ENCODE results near the gene ADPRH.

ADPRH gene

DNA sequence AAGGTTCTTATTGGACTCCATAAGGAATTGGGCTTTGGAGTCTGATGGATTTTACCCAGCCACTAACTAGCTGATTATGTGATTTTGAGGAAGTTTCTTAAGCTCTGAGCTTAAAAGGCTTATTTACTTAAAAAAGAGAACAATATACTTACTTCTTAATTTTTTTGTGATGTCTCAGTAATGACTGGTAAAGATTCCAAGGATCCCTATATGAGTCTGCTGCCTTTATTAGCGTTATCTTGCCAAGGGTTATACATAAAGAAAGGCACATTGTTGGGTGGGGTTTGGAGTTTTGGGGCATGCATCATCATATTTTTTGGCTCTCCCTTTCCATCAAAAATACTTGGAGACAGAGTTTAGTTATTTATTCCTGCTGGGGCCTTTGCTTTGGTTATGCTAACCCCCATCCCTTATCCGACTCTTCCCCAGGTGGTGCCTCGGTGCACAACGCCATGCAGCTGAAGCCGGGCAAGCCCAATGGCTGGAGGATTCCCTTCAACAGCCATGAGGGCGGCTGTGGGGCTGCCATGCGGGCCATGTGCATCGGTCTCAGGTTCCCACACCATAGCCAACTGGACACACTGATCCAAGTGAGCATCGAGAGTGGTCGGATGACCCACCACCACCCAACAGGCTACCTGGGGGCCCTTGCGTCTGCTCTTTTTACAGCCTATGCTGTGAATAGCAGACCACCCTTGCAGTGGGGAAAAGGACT is 6.7 kb downstream of the ADPRH start:
- DNase-seq: no peak
- H3K27ac ChIP-seq: no peak overlapping the region
- no peak overlapping the region for H3K4me3 ChIP-seq
- TF ChIP-seq, protein P1, sequence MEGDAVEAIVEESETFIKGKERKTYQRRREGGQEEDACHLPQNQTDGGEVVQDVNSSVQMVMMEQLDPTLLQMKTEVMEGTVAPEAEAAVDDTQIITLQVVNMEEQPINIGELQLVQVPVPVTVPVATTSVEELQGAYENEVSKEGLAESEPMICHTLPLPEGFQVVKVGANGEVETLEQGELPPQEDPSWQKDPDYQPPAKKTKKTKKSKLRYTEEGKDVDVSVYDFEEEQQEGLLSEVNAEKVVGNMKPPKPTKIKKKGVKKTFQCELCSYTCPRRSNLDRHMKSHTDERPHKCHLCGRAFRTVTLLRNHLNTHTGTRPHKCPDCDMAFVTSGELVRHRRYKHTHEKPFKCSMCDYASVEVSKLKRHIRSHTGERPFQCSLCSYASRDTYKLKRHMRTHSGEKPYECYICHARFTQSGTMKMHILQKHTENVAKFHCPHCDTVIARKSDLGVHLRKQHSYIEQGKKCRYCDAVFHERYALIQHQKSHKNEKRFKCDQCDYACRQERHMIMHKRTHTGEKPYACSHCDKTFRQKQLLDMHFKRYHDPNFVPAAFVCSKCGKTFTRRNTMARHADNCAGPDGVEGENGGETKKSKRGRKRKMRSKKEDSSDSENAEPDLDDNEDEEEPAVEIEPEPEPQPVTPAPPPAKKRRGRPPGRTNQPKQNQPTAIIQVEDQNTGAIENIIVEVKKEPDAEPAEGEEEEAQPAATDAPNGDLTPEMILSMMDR (IDR thresholded peaks at IDR 0.05): no peak
- H3K36me3 ChIP-seq: peaks cover 0 to 5% (median 5%) of the 10 kb centered on the region in 3 donors
- no peaks in the 10 kb centered on the region for H3K4me1 ChIP-seq
- H3K27me3 ChIP-seq: no peaks in the 10 kb centered on the region
- no peaks in the 10 kb centered on the region for H3K9me3 ChIP-seq
- intact Hi-C loops (cut with DNase I; ENCODE audit: low total_unique reads): no loop called here

DNA sequence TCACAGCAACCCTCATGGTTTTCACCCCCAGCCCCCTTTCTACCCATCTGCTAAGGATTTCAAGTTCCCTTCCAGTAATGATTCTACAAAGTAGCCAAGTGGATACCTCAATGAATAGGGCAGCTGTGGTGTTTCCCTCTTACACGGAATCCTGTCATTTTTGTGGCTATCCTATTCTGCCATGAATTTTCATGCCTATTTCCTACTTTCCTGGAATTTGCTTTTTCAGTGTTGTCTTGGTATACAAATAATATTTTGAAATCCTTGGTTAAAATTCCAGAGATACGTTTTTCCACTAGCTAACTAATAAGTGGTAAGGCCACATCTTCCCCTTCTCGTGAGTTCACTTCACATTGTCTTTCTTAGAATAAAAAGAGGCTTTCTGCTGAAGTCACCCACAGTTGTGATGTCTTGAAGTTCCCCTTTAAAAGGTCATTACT is 7.5 kb downstream of the ADPRH start:
- Histone ChIP-seq H3K4me3 (no peak overlapping the region), H3K36me3 (peaks cover 0 to 5% (median 5%) of the 10 kb centered on the region in 3 donors), H3K27me3 (no peaks in the 10 kb centered on the region), H3K27ac (no peak overlapping the region), H3K9me3 (no peaks in the 10 kb centered on the region), H3K4me1 (no peaks in the 10 kb centered on the region)
- TF ChIP-seq, protein P1 (IDR thresholded peaks at IDR 0.05): no peak
- intact Hi-C loops (cut with DNase I; ENCODE audit: low total_unique reads): no loop called here
- DNase-seq: no peak

DNA sequence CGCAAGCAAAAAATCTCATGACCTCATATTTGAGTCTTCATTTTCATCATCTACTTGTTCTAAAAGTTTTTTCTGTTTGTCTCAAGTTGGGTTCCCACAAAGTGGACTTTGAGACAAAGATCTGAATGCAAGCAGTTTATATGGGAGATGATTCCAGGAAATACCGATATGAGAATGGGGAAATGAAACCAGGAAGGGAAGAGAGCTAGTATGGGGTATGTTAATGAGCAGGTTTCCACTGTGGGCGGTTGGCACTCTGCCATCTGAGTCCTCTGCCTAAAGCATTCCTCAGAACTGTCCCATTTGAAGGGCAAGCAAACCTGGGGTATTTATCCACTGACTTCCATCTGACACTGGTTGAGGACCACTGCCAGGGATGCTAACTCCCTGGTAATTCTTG is 8.8 kb downstream of the ADPRH start:
- peak; percentile 42 to 69 for DNase-seq
- no peaks in the 10 kb centered on the region for H3K27me3 ChIP-seq
- intact Hi-C loops (cut with DNase I; ENCODE audit: low total_unique reads): no loop called here
- H3K27ac ChIP-seq: no peak overlapping the region
- TF ChIP-seq, protein P1 (IDR thresholded peaks at IDR 0.05): no peak
- H3K4me1 ChIP-seq: no peaks in the 10 kb centered on the region
- H3K36me3 ChIP-seq: peaks cover 0 to 5% (median 5%) of the 10 kb centered on the region in 3 donors
- H3K4me3 ChIP-seq: no peak overlapping the region
- no peaks in the 10 kb centered on the region for H3K9me3 ChIP-seq

DNA sequence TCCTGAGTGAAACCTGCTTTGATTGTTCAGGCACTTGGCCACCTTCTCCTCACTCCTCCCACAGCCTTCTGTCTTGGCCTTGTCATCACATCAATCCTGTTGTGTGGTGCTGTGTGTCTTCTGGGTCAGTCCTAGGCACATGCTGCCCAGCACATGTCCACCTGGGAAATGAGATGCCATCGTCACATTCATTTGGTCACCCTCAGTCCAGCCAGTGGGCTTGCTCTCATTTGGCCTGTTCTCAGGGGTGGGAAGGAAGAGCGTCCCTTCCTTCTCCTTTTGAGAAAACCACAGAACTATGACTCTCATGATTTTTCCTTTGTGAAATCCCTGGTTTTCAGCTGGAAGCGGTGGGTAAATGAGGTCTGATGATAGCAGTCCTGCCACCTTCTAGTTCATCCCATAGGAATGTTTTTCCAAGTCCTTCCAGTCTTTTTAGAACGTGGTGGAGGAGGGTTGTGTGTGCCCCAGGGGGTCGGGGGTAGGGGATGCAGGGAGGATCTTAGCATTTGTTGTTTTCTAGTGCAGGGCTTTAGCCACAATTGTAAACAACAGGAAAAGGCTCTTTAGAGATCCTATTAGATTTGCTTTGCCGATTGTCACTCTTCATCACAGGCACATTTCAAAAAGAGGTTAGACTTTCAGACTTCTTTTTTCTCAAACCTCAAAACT is 9.9 kb downstream of the ADPRH start:
- no peak overlapping the region for H3K27ac ChIP-seq
- H3K36me3 ChIP-seq: peaks cover 0 to 5% (median 5%) of the 10 kb centered on the region in 3 donors
- no peak overlapping the region for H3K4me3 ChIP-seq
- H3K27me3 ChIP-seq: no peaks in the 10 kb centered on the region
- H3K9me3 ChIP-seq: no peaks in the 10 kb centered on the region
- TF ChIP-seq, protein P1 (IDR thresholded peaks at IDR 0.05): no peak
- DNase-seq: no peak
- no peaks in the 10 kb centered on the region for H3K4me1 ChIP-seq
- intact Hi-C loops (cut with DNase I; ENCODE audit: low total_unique reads): no loop called here

DNA sequence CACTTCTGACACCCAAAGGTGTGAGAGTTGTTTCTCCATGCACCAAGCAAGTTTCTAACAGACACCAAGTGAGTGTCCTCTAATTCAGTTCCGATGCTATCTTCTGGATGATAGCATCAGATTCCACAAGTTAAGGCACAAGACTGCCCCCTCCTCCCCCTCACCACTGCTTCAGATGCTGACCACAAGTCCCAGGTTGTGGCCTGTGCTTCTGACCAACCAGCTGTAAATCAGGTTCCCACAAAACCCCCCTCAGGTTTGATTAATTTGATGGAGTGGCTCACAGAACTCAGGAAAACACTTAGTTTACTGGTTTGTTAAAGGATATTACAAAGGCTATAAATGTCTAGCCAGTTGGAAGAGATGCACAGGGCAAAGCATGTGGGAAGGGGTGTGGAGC is 11.4 kb downstream of the ADPRH start:
- no peak overlapping the region for H3K4me3 ChIP-seq
- no peaks in the 10 kb centered on the region for H3K27me3 ChIP-seq
- H3K9me3 ChIP-seq: no peaks in the 10 kb centered on the region
- H3K27ac ChIP-seq: no peak overlapping the region
- peaks cover 0 to 5% (median 5%) of the 10 kb centered on the region in 3 donors for H3K36me3 ChIP-seq
- TF ChIP-seq, protein P1 (IDR thresholded peaks at IDR 0.05): no peak
- no peaks in the 10 kb centered on the region for H3K4me1 ChIP-seq
- intact Hi-C loops (cut with DNase I; ENCODE audit: low total_unique reads): no loop called here
- DNase-seq: no peak
